ENCODE data around the gene OBSCN. TPM values are rescaled to one million over a fixed set of nuclear protein-coding genes. Genes with fewer than 3 reads are reported as not detected.

Gene OBSCN
- total and polyA plus RNA-seq, 2 experiments from 2014 or later: 1.1 to 5.2 TPM

DNA sequence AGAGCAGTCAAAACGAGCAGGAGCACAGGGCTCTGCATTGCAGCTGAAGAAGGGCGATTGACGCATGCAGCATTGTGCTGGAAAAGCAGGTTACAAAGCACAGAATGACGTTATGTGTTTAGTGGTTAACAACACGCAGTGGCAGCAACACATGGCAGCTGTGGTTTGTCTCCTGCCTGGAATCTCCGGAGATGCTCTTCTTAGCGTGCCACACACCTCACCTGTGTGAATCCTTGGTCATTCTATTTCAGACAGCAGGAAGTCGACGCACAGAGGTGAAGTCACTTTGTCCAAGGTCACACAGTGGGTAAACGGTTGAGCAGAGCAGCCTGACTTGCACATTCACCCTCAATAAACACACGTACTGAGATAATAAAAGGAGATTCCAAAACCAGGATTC, 14.7 kb downstream of the OBSCN start:
- Histone ChIP-seq H4K20me1 (ENCODE audit: insufficient read depth) (no peaks in the 10 kb centered on the region), H3F3A (ENCODE audit: insufficient read depth) (0 out of 2 replicates have a peak, but pooled peaks cover 3% of the 10 kb centered on the region), H3K27ac (no peak overlapping the region), H2AFZ (no peak overlapping the region), H3K36me3 (ENCODE audit: low read depth) (no peaks in the 10 kb centered on the region), H3K9me3 (ENCODE audit: low read depth) (no peaks in the 10 kb centered on the region), H3K4me1 (ENCODE audit: insufficient read depth) (peaks cover 4% of the 10 kb centered on the region; the same call in 1 of the 2 replicates), H3K4me2 (ENCODE audit: unreplicated experiment) (no peak overlapping the region), H3K4me3 (no peak overlapping the region), H3K79me2 (ENCODE audit: insufficient read depth) (no peaks in the 10 kb centered on the region), H3K9me2 (ENCODE audit: insufficient read depth) (no peaks in the 10 kb centered on the region), H3K27me3 (replicated peaks; ENCODE audit: insufficient read depth) (no peaks in the 10 kb centered on the region), H3K9ac (no peak overlapping the region)
- TF ChIP-seq EZH2phosphoT487 (IDR thresholded peaks at IDR 0.05; ENCODE audit: insufficient read depth, low read depth) (no peak), EZH2 (IDR thresholded peaks at IDR 0.05; ENCODE audit: insufficient read depth, poor library complexity, severe bottlenecking) (no peak)
- in situ Hi-C loops (cut with MboI): no loop called here
- no peak for DNase-seq
- WGBS, 2 experiments (ENCODE audit: low coverage in 1 of 2, low lambda C conversion rate in 2 of 2, missing lambda C conversion rate in 2 of 2): 83 to 85% methylated on average over 11 of the region's 11 CpGs

DNA sequence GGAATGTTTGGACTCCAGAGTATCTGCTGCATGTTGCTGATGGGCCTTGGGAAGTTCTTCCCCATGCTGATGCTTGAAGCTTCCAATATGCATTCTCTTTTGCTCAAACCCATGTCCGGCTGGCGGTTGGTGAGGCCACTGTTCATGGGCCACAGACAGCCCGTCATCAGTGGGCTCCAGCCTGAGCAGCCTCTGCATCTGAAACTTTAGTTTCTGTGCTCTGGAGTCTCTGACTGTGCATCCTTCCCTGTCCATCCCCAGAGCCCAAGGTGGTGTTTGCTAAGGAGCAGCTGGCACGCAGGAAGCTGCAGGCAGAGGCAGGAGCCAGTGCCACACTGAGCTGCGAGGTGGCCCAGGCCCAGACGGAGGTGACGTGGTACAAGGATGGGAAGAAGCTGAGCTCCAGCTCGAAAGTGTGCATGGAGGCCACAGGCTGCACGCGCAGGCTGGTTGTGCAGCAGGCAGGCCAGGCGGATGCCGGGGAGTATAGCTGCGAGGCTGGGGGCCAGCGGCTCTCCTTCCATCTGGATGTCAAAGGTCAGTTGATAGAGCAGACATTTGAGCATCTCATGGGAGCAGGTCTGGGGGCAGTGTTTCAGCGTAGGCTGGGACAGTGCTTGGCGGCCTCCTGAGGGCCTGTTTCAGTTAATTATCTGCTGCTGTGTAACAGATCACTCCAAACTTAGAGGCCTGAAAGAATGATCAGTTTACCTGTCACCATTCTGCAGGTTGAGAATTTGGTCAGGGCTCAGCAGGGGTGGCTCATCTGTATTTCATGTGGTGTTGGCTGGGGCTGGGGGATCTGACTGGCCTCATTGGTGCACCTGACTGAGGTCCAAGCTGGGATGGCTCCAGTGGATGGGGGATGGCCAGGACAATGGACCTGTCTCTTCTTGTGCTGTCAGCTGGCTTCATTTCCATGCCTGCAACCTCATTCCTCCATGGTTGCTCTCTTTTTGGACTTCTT, 16.6 kb downstream of the OBSCN start:
- in situ Hi-C loops (cut with MboI): no loop called here
- Histone ChIP-seq H3K9me2 (ENCODE audit: insufficient read depth) (no peaks in the 10 kb centered on the region), H3K9ac (no peak overlapping the region), H3K79me2 (ENCODE audit: insufficient read depth) (no peaks in the 10 kb centered on the region), H3K4me3 (no peak overlapping the region), H4K20me1 (ENCODE audit: insufficient read depth) (no peaks in the 10 kb centered on the region), H3K36me3 (ENCODE audit: low read depth) (no peaks in the 10 kb centered on the region), H3K4me1 (ENCODE audit: insufficient read depth) (peaks cover 21% of the 10 kb centered on the region), H3K9me3 (ENCODE audit: low read depth) (no peaks in the 10 kb centered on the region), H3K4me2 (ENCODE audit: unreplicated experiment) (no peak overlapping the region), H2AFZ (no peak overlapping the region), H3K27ac (no peak overlapping the region), H3K27me3 (replicated peaks; ENCODE audit: insufficient read depth) (no peaks in the 10 kb centered on the region), H3F3A (ENCODE audit: insufficient read depth) (peaks cover 14% of the 10 kb centered on the region)
- DNase-seq: no peak
- 85 to 89% methylated on average over 13 to 15 of the region's 16 CpGs for WGBS, 2 experiments (ENCODE audit: low coverage in 1 of 2, low lambda C conversion rate in 2 of 2, missing lambda C conversion rate in 2 of 2)
- no peak for TF ChIP-seq EZH2 (IDR thresholded peaks at IDR 0.05; ENCODE audit: insufficient read depth, poor library complexity, severe bottlenecking)
- TF ChIP-seq EZH2phosphoT487 (IDR thresholded peaks at IDR 0.05; ENCODE audit: insufficient read depth, low read depth): no peak

DNA sequence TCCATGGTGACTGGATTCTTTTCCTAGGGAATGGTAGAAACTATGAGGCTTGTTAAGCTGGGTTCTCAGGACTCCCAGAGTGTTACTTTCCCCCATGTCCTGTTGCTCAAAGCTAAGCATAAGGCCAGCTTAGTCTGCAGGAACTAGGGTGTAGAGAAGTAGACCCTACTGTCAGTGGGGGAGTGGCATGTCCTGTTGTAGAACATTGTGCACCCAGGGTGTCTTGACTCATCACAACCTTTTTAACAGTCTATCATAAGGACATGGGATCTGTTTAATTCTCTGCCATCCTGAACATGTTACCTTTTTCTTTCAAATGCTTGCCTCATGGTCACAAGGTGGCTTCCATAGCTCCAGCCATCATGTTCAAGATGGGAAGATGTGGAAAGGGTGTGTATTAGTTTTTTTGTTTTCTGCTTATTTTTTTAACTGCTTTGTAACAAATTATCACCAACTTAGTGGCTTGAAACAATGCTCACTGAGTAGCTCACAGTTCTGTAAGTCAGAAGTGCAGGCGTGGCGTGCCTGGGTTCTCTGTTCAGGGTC, 17.4 kb downstream of the OBSCN start:
- 0 to 2% methylated on average over 2 of the region's 2 CpGs for WGBS, 2 experiments (ENCODE audit: low coverage in 1 of 2, low lambda C conversion rate in 2 of 2, missing lambda C conversion rate in 2 of 2)
- TF ChIP-seq EZH2 (IDR thresholded peaks at IDR 0.05; ENCODE audit: insufficient read depth, poor library complexity, severe bottlenecking) (no peak), EZH2phosphoT487 (IDR thresholded peaks at IDR 0.05; ENCODE audit: insufficient read depth, low read depth) (no peak)
- in situ Hi-C loops (cut with MboI): no loop called here
- peaks cover 21% of the 10 kb centered on the region for H3K4me1 ChIP-seq (ENCODE audit: insufficient read depth)
- no peak overlapping the region for H3K4me2 ChIP-seq (ENCODE audit: unreplicated experiment)
- H3K9ac ChIP-seq: no peak overlapping the region
- no peak for DNase-seq
- H2AFZ ChIP-seq: no peak overlapping the region
- H3K36me3 ChIP-seq (ENCODE audit: low read depth): no peaks in the 10 kb centered on the region
- no peaks in the 10 kb centered on the region for H3K9me3 ChIP-seq (ENCODE audit: low read depth)
- H3K27ac ChIP-seq: no peak overlapping the region
- H3K27me3 ChIP-seq (replicated peaks; ENCODE audit: insufficient read depth): no peaks in the 10 kb centered on the region
- no peaks in the 10 kb centered on the region for H4K20me1 ChIP-seq (ENCODE audit: insufficient read depth)
- no peak overlapping the region for H3K4me3 ChIP-seq
- H3K9me2 ChIP-seq (ENCODE audit: insufficient read depth): no peaks in the 10 kb centered on the region
- peaks cover 14% of the 10 kb centered on the region for H3F3A ChIP-seq (ENCODE audit: insufficient read depth)
- H3K79me2 ChIP-seq (ENCODE audit: insufficient read depth): no peaks in the 10 kb centered on the region

DNA sequence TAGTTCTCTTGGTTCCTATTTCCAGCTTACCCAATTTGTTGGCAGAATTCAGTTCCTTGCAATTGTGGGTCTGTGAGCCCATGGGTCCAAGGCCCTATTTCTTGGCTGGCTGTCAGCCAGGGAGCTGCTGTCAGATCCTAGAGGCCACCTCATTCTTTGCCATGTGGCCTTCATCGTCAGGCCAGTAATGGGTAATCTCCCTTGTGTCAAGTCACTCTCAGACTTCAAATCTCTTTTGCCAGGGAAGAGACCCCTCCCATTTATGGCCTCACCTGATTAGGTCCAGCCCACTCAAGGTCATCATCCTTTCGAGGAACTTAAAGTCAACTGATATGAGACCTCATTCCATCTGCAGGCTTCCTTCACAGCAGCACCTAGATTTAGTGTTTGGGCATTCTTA, 17.9 kb downstream of the OBSCN start:
- H4K20me1 ChIP-seq (ENCODE audit: insufficient read depth): no peaks in the 10 kb centered on the region
- in situ Hi-C loops (cut with MboI): no loop called here
- peaks cover 21% of the 10 kb centered on the region for H3K4me1 ChIP-seq (ENCODE audit: insufficient read depth)
- no peaks in the 10 kb centered on the region for H3K36me3 ChIP-seq (ENCODE audit: low read depth)
- no peak overlapping the region for H2AFZ ChIP-seq
- peaks cover 14% of the 10 kb centered on the region for H3F3A ChIP-seq (ENCODE audit: insufficient read depth)
- no peak overlapping the region for H3K27ac ChIP-seq
- WGBS, 2 experiments (ENCODE audit: low coverage in 1 of 2, low lambda C conversion rate in 2 of 2, missing lambda C conversion rate in 2 of 2): 75 to 83% methylated on average over 2 of the region's 2 CpGs
- H3K79me2 ChIP-seq (ENCODE audit: insufficient read depth): no peaks in the 10 kb centered on the region
- H3K9me2 ChIP-seq (ENCODE audit: insufficient read depth): no peaks in the 10 kb centered on the region
- no peaks in the 10 kb centered on the region for H3K9me3 ChIP-seq (ENCODE audit: low read depth)
- no peak overlapping the region for H3K9ac ChIP-seq
- TF ChIP-seq EZH2phosphoT487 (IDR thresholded peaks at IDR 0.05; ENCODE audit: insufficient read depth, low read depth): no peak
- TF ChIP-seq EZH2 (IDR thresholded peaks at IDR 0.05; ENCODE audit: insufficient read depth, poor library complexity, severe bottlenecking): no peak
- no peak overlapping the region for H3K4me2 ChIP-seq (ENCODE audit: unreplicated experiment)
- H3K4me3 ChIP-seq: no peak overlapping the region
- no peak for DNase-seq
- no peaks in the 10 kb centered on the region for H3K27me3 ChIP-seq (replicated peaks; ENCODE audit: insufficient read depth)
